AG09309 (cell line): ENCODE data around the gene CRHR1.

Experiments
- DNase-seq: peaks from one replicate; pipeline ENCODE4 v3.0.0-alpha.2; 2010; ENCODE audit warnings: low read depth
- H3K4me3 ChIP-seq: 2 replicates; pipeline ENCODE4 v1.5.1; 2011; ENCODE audit warnings: mild to moderate bottlenecking, low read depth, low read length, moderate library complexity; ENCODE audit not compliant: control insufficient read depth
- TF ChIP-seq, protein P1 (sequence below): IDR thresholded peaks from 2 replicates; pipeline ENCODE4 v1.5.1; 2011; ENCODE audit warnings: mild to moderate bottlenecking, low read depth, low read length, inconsistent platforms; ENCODE audit not compliant: insufficient read depth, control insufficient read depth; ENCODE audit errors: missing control alignments

Gene CRHR1

DNA sequence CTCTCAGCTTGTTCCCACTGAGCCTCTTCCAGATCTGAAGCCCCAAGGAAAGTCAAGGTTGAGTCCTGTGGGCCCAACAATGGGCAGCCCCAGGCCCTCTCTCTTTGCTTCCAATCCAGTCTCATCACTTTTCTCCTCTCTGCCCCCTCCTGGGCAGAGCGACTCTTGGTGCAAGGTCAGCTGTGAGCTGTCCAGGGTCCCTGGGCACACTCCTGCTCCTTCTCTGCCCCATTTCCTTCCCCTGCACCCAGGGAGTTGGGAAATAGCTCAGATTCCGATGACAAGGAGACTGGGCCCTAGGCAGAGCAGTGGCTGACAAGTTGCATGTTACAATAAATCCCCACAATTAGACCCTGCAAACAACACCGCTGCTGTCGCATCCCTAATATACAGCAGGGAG lies 16.1 kb upstream of the CRHR1 start:
- no peak for DNase-seq
- no peak overlapping the region for H3K4me3 ChIP-seq
- TF ChIP-seq, protein P1, sequence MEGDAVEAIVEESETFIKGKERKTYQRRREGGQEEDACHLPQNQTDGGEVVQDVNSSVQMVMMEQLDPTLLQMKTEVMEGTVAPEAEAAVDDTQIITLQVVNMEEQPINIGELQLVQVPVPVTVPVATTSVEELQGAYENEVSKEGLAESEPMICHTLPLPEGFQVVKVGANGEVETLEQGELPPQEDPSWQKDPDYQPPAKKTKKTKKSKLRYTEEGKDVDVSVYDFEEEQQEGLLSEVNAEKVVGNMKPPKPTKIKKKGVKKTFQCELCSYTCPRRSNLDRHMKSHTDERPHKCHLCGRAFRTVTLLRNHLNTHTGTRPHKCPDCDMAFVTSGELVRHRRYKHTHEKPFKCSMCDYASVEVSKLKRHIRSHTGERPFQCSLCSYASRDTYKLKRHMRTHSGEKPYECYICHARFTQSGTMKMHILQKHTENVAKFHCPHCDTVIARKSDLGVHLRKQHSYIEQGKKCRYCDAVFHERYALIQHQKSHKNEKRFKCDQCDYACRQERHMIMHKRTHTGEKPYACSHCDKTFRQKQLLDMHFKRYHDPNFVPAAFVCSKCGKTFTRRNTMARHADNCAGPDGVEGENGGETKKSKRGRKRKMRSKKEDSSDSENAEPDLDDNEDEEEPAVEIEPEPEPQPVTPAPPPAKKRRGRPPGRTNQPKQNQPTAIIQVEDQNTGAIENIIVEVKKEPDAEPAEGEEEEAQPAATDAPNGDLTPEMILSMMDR = no peak

DNA sequence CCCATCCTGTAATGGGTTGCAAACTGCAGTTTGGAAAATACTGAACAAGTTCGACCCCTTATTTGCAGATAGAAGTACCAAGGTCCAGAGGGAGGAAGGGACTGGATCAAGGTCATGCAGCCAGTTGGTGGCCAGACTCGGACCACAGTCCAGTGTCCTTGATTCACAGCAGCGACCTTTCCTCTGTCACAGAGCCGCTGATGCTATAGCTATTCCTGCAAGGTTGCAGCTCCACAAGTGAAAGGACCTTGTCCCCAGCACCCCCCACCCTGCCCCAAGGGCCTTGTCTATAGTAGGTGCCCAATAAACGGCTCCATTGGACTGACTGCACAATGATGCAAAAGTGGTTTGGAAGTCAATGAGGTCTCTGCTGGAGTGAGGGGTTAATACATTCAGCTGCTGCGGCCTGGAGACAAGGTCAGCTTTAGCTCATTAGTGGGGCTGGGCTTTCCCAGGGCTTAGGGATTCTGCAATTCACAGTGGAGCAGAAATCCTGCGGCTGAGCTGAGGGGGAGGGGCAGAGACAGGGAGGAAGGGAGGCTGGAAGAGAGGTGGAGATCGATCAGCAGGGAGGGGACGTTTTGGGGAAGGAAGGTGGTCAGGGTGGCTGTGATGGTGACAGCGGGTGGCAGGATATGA lies 13.4 kb upstream of the CRHR1 start:
- DNase-seq = no peak
- no peak overlapping the region for H3K4me3 ChIP-seq
- TF ChIP-seq, protein P1 = no peak

DNA sequence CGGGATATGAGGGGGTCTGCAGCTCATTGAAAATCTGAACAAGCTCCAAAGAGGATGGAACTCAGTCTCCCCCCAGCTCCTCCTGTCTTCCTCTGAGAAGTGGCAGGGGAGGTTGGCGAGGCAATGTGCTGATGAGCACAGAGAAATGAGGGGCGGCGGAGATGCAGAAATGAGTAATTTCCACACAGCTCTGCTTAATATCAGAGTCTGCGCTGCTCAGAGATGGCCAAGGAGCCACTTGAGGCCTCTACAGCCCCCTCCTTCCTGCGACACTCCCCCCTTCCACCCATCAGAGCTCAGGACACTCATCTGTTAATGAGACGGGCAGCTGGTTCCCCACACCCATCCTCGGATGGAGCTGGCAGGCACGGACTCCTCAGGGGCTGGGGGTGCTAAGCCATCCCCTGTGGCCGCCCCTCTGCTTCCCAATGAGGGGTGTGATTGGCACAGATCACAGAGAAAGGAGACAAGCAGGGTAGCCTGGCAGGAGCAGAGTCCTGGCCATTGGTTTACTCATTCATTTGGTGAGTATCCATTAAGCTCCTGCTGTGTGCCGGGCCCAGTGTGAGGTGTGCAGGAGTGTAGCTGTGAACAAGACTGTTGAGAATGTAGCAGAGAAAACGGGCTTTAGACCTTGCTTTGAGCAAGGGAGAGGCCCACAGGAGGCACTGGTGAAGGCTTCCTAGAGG lies 12.7 kb upstream of the CRHR1 start:
- no peak for DNase-seq
- no peak overlapping the region for H3K4me3 ChIP-seq
- TF ChIP-seq, protein P1 = no peak

DNA sequence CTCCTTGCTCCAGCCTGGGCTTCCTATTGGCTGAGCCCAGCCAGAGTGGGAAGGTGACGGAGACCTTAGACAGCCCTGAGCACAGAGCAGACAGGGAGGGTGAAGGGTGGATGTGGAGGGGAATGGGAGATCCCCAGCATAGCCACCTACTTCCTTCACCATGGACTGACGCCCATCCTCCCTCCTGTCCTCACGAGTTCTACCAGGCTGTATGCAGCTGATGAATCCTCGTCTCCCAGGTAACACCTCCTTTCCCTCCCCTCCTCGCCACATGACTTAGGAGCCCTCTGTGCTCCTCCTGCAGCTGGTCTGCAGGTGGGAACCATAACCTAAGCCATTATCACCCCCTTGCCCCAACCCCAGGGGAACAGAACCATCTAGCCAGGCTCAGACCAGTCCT lies 9.0 kb upstream of the CRHR1 start:
- DNase-seq = no peak
- H3K4me3 ChIP-seq = no peak overlapping the region
- TF ChIP-seq, protein P1 = no peak

DNA sequence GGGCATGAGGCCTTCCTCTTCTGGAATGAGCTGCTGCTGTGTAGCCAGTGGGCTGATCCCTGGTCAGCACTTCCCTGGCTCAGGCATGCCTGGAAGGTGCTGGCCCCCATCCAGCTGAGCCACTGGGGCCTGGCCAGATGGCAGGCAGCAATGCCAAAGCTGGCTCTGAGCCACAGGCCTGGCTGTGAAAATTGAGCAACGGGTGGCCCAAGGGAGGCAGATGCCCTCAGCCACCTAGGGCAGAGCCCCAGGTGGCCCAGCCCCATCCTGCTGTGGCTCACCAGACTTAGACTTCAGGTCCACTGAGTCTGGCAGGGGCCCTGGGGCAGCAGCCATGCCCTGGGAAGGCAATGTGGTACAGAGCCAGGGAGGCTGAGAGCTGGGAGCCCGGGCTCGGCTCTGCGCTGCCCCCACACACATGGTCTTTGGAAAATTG lies 8.5 kb upstream of the CRHR1 start:
- no peak for DNase-seq
- H3K4me3 ChIP-seq = no peak overlapping the region
- TF ChIP-seq, protein P1 = no peak

DNA sequence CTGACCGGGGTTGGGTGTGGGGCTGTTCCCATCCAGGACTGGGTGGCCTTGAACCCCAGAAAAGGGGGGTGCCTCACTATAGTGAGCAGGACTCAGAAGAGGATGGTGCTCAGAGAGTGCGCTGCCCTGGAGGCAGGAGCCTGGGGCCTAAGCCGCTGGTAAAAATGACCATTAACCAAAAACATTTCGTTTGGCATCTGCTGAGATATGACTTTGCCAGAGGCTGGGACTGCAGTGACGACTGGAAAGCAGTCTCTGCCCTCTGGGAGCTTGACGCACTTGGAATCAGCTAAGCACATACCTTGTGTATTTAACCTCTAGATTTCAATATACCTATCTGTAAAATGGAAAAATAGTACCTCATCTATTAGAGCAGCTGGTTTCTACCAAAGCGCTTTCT lies 7.2 kb upstream of the CRHR1 start:
- TF ChIP-seq, protein P1 = no peak
- DNase-seq = no peak
- no peak overlapping the region for H3K4me3 ChIP-seq
